Osteocyte (in vitro differentiated cells): Measurements from ENCODE around the gene RASD2. TPM values are rescaled to one million over a fixed set of nuclear protein-coding genes. Genes with fewer than 3 reads are reported as not detected.

ENCODE experiments used
- DNase-seq: peaks from one replicate; pipeline ENCODE4 v3.0.0; 2021; ENCODE audit warnings: mixed read lengths; ENCODE audit not compliant: unreplicated experiment; ENCODE audit errors: extremely low spot score
- H3K27ac Mint-ChIP-seq: one replicate; pipeline ENCODE4 v1.8.0; 2021; ENCODE audit warnings: mild to moderate bottlenecking, mixed read lengths; ENCODE audit not compliant: unreplicated experiment
- H3K27me3 Mint-ChIP-seq: one replicate; pipeline ENCODE4 v1.8.0; 2021; ENCODE audit warnings: mixed read lengths; ENCODE audit not compliant: unreplicated experiment
- H3K36me3 Mint-ChIP-seq: one replicate; pipeline ENCODE4 v1.8.0; 2021; ENCODE audit warnings: mixed read lengths; ENCODE audit not compliant: unreplicated experiment
- H3K4me1 Mint-ChIP-seq: one replicate; pipeline ENCODE4 v1.8.0; 2021; ENCODE audit warnings: mixed read lengths; ENCODE audit not compliant: unreplicated experiment
- H3K4me3 Mint-ChIP-seq: one replicate; pipeline ENCODE4 v1.8.0; 2021; ENCODE audit warnings: mild to moderate bottlenecking, moderate library complexity, mixed read lengths; ENCODE audit not compliant: unreplicated experiment
- H3K9me3 Mint-ChIP-seq: one replicate; pipeline ENCODE4 v1.8.0; 2021; ENCODE audit warnings: mixed read lengths; ENCODE audit not compliant: unreplicated experiment
- total RNA-seq: library from RNA; stranded (reverse); gene quantifications from 2 replicates; pipeline ENCODE4 v1.2.1, GENCODE V29; 2021
- TF ChIP-seq, protein P1 (sequence below): fragments of 200-600 bp; sonication (generic); IDR thresholded peaks from 2 replicates; pipeline ENCODE4 v1.5.0; 2021; ENCODE audit warnings: antibody characterized with exemption, mild to moderate bottlenecking, moderate library complexity

Gene RASD2
- total RNA-seq, 1 donor from 2014 or later = not detected

DNA sequence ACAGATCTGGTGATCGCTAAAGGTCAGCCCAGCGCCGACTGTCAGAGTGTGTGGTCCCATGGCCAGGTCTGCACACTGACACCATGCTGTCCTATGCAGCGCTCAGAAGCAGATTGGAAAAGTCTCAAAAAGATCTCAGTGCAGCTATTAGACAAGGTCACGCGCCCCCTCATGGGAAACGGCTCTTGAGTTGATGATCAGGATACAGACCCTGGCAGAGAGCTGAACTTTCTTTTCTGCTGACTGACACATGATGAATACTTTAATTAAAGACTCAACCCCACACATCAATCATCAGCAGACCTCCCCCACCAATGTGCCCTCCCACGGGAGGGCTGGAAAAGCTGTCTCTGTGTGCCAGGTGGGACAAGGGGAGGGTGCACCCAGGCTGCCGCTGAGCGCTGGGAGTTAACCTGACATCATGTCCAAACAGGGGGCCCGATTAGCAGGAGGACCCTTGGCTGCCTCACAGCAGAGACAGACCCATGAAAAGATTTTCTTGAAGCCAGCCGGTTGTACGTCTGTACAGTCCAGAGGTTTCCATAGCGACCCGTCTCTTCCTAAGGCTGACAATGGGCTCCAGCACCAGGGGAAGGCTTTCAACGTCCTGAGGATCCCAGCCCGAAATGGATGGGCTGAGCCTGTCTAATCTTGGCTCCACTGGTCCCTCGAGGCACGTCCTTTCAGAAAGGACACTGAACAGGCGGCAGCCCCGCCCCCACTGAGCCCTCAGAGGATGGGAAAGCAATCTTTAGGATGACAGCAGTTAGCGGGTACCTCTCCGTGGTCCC, 26.9 kb downstream of the RASD2 start:
- peaks cover 17% of the 10 kb centered on the region for H3K4me1 Mint-ChIP-seq
- TF ChIP-seq, protein P1, sequence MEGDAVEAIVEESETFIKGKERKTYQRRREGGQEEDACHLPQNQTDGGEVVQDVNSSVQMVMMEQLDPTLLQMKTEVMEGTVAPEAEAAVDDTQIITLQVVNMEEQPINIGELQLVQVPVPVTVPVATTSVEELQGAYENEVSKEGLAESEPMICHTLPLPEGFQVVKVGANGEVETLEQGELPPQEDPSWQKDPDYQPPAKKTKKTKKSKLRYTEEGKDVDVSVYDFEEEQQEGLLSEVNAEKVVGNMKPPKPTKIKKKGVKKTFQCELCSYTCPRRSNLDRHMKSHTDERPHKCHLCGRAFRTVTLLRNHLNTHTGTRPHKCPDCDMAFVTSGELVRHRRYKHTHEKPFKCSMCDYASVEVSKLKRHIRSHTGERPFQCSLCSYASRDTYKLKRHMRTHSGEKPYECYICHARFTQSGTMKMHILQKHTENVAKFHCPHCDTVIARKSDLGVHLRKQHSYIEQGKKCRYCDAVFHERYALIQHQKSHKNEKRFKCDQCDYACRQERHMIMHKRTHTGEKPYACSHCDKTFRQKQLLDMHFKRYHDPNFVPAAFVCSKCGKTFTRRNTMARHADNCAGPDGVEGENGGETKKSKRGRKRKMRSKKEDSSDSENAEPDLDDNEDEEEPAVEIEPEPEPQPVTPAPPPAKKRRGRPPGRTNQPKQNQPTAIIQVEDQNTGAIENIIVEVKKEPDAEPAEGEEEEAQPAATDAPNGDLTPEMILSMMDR = no peak
- no peak overlapping the region for H3K27ac Mint-ChIP-seq
- peaks cover 23% of the 10 kb centered on the region for H3K27me3 Mint-ChIP-seq
- no peak overlapping the region for H3K4me3 Mint-ChIP-seq
- H3K36me3 Mint-ChIP-seq = no peaks in the 10 kb centered on the region
- H3K9me3 Mint-ChIP-seq = no peaks in the 10 kb centered on the region
- DNase-seq = no peak

DNA sequence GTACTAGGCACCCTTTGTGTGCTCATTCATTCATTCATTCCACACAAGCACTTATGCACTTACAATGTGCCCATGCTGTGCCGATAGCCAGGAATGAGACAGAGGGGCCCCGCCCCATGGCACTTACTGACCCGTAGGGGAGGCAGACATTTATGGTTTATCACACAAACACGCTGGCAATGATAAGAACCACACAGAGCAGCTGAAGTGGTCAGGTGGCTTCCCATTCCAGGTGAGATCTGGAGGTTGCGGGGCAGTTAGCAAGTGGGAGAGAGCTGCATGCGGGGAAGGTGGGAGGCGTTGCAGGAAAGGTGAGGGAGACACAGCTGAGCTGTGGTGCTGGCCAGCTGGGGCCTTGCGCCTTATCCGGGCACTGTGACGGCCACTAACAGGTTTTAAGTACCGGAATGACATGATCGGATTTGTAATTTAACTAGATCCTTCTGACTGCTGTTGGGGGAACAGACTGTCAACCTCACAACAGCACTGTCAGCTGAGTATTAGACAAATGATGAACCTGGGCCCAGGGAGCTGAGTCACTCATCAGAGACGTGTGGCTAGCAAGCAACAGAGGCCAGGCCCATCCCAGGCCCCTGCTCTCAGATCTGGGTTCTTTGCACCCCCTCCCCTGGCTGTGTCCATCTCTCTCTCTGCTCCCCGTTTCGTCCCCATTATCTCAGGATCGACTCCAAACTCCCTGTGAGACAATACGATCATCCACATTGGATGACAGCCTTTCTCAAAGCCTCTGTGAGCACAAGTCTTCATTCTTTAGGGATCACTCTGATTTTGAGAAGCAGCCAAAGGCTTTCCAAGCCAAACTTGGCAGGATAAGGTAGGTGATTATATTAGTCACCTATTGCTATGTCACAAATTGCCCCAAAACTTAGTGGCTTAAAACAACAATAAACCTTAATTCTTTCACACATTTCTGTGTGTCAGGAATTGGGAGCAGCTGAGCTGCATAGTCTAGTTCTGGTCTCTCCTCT, 28.4 kb downstream of the RASD2 start:
- H3K4me3 Mint-ChIP-seq = no peak overlapping the region
- peaks cover 18% of the 10 kb centered on the region for H3K27me3 Mint-ChIP-seq
- no peak for DNase-seq
- no peaks in the 10 kb centered on the region for H3K36me3 Mint-ChIP-seq
- H3K27ac Mint-ChIP-seq = no peak overlapping the region
- H3K9me3 Mint-ChIP-seq = no peaks in the 10 kb centered on the region
- TF ChIP-seq, protein P1 = no peak
- peaks cover 12% of the 10 kb centered on the region for H3K4me1 Mint-ChIP-seq

DNA sequence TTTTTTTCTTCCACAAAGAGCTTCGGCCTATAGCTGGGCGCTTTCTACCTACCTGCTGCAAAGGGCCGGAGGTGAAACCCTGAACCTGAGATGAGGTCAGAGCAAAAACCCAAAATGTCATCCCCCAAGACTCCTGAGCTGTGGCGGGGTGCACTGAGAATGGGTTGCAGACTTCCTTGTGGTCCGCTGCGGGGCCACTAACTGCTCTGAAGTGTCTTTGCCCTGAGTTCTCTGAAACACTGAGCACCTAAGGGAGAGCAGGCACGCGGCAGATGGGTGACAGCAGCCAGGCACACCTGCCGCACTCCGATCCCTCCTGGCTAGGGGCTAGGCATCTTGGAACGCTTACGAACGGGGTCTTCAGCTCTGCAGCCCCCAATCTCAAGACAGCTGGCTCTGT, 29.3 kb downstream of the RASD2 start:
- Mint-ChIP-seq H3K27me3 (peaks cover 21% of the 10 kb centered on the region), H3K4me3 (no peak overlapping the region), H3K36me3 (no peaks in the 10 kb centered on the region), H3K27ac (no peak overlapping the region), H3K9me3 (no peaks in the 10 kb centered on the region), H3K4me1 (peaks cover 11% of the 10 kb centered on the region)
- no peak for DNase-seq
- TF ChIP-seq, protein P1 = no peak

DNA sequence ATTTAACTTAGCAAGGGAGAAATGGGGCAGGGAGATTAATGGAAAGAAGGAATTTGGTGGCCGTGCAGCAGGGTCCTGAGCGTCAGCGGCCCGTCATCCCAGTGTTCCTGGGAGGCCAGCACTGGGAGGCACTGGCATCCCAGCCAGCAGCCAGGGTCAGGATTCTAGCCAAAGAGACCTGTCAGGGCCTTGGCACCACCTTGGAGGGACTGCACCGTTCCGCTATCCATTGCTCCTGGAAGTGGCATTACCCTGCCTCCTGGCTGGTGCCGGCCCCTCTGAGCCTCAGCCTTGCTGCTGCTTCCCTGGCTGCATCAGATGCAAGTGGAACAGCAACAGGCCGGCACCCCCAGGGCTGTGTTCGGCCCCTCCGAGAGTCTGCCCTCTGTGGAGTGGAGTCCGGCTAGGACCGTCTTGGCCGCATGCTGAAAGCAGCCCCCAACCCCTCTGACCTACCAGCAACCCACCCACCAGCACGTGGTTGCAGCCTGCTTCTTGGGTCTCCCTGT, 30.1 kb downstream of the RASD2 start:
- Mint-ChIP-seq H3K4me1 (peaks cover 3% of the 10 kb centered on the region), H3K9me3 (no peaks in the 10 kb centered on the region), H3K4me3 (no peak overlapping the region), H3K27ac (no peak overlapping the region), H3K27me3 (peaks cover 21% of the 10 kb centered on the region), H3K36me3 (no peaks in the 10 kb centered on the region)
- DNase-seq = no peak
- TF ChIP-seq, protein P1 = no peak

DNA sequence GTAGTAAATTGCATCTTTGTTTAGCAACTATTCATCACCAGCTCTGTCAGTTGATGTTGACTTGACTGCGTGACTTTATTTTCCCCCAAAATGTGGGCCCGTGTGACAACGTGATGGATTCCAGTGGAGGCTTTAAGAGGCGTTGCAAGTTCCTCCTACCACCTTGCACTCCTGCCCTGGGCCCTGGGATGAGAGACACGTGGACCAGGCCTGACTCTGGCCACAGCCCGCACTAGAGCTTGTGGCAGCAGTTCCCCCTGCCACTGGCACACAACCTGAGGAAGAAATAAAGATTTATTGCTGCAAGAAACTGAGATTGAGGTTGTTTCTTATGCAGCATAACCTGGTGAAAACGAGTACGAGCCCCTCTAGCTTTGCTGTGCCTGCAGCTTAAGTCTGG, 31.9 kb downstream of the RASD2 start:
- Mint-ChIP-seq H3K9me3 (no peaks in the 10 kb centered on the region), H3K27me3 (peaks cover 13% of the 10 kb centered on the region), H3K36me3 (no peaks in the 10 kb centered on the region), H3K4me1 (no peaks in the 10 kb centered on the region), H3K27ac (no peak overlapping the region), H3K4me3 (no peak overlapping the region)
- TF ChIP-seq, protein P1 = no peak
- DNase-seq = no peak
